ENCODE measurements around the gene DENR.
"Not testable (repeated sequence)": the region's sequence is repeated elsewhere in the genome, so short reads cannot be mapped to it uniquely, and the experiment has no call there.

Gene DENR

DNA sequence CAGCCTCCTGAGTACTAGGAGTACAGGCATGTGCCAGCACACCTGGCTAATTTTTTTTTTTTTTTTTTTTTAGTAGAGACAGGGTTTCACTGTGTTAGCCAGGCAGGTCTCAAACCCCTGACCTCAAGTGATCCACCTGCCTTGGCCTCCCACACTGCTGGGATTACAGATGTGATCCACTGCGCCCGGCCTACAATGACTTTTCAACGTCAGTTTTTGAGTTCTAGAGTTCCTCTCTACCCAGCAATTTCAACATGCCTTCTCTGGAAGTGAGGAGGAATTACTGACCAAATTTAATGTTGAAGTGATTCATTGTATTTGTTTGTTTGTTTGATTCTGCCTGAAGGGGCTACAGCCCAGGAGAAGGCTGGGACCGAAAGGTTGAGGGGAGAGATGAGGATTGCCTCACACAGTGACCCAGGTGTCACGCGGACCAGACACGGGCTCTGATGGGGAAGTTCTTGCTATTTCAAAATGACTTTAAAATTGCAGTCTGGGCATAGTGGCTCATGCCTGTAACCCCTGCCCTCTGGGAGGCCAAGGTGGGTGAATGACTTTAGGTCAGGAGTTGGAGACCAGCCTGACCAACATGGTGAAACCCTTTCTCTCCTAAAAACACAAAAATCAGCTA lies 8.6 kb upstream of the DENR start:
- peak in 4 of 14 donors; percentile 3 to 22 (median 8) for DNase-seq

DNA sequence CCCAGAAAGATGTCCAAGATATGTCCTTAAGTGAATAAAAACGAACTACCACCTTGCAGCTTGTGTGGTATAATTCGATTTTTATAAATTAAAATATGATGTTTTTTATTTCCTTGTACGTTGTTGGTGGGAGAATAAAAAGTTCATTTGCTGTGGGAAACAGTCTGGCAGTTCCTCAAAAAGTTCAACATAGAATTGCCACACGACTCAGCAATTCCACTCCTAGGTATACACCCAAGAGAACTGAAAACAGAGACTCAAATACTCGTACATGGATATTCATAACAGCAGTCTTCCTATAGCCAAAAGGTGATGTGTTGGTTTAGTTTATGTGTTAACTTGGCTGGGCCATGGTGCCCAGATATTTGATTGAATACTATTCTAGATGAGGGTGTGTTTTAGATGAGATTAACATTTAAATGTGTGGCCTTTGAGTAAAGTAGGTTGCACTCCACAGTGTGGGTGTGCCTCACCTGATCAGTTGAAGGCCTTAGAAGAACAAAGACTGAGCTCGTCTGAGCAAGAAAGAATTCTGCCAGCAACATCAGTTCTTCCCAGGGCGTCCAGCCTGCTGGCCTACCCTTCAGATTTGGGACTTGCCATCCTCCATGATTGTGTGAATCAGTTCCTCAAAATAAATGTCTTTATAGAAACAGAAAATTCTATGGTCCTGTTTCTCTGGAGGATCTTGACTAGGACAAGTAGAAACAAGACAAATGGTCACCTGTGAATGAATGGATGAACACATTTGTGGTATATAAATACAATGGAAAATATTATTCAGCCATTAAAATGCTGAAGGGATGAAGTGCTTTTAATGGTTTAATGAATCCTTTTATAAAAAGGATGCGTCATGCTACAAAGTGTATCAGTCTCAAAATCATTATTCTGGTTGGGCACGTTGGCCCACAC lies 5.1 kb upstream of the DENR start:
- DNase-seq: no peak

GRCh38 chr12:122749569-122750332 lies 2.9 kb upstream of the DENR start:
- DNase-seq: no peak

DNA sequence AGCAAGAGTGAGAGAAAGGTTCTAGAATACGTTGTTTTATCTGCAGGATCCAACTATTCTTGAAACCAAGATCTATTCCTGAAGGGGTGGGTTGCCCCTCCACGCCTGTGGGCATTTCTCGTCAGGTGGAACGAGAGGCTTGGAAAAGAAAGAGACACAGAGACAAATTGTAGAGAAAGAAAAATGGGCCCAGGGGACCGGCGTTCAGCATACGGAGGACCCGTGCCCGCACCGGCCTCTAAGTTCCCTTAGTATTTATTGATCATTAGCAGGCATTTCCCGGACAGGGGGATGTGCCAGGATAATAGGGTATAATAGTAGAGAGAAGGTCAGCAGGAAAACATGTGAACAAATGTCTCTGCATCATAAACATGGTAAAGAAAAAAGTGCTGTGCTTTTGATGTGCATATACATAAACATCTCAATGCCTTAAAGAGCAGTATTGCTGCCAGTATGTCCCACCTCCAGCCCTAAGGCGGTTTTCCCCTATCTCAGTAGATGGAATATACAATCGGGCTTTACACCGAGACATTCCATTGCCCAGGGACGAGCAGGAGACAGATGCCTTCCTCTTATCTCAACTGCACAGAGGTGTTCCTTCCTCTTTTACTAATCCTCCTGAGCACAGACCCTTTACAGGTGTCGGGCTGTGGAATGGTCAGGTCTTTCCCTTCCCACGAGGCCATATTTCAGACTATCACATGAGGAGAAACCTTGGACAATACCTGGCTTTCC lies 1.7 kb upstream of the DENR start:
- DNase-seq: not testable (repeated sequence)

GRCh38 chr12:122753319-122753650 lies 661 bp downstream of the DENR start:
- peak in 1 of 14 donors; percentile 31 for DNase-seq

DNA sequence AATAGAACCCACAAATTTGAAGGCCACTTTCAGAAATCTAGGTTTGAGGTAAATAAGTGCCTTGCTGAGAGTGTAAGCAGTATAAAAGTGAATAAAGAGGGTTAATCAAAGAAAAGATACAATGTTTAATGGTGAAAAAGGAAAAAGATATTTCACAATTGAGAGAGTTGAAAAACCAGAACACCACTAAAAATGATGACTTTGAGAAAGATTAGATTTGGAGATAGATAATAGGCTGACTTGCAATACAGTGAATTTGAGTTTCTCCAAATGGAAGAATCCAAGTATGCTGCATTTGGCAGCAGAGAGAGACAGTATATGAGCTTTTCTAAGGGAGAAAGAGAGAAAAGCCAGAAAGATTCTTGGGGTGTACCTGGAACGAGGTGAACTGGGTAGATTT lies 2.2 kb downstream of the DENR start:
- DNase-seq: no peak

- DNase-seq: no peak
These were observed 4.9 kb downstream of the DENR start for GRCh38 chr12:122757568-122757967.

DNA sequence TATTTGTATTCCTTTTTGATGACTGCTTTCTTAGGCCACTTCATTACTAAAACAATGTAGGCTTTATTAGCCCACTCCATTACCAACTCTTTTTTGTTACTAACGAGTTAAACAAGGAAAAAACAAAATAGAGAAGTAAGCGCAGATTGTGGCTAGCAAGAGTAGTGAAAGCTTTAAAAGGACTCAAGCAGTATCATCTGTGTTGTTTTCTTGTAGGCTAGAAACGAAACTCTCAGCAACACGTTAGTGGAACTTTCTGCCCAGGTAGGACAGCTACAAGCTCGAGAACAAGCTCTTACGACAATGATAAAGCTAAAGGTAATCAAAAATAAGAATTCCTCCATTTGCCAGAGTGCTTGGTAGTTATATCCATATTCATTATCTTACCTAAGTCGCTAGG lies 32.9 kb downstream of the DENR start:
- no peak for DNase-seq

DNA sequence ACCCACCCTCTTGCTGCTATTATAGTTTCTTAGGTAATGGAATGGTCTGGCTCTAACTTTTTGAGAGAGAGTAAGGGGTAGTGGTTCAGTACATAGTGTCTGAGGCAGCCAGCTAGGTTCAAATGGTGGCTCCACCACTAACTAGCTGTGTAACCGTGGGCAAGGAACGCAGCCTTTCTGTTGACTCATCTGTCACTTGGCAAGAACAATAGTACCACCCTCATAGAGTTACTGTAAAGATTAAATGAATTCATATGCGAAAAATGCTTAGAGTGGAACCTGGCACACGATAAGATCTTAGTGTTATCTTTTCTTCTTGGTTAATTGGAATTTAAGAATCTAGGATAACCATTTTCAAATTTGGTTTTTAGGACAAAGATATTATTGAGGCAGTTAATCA lies 35.8 kb downstream of the DENR start:
- DNase-seq: no peak

GRCh38 chr12:122789637-122790036 lies 37.0 kb downstream of the DENR start:
- DNase-seq: no peak

DNA sequence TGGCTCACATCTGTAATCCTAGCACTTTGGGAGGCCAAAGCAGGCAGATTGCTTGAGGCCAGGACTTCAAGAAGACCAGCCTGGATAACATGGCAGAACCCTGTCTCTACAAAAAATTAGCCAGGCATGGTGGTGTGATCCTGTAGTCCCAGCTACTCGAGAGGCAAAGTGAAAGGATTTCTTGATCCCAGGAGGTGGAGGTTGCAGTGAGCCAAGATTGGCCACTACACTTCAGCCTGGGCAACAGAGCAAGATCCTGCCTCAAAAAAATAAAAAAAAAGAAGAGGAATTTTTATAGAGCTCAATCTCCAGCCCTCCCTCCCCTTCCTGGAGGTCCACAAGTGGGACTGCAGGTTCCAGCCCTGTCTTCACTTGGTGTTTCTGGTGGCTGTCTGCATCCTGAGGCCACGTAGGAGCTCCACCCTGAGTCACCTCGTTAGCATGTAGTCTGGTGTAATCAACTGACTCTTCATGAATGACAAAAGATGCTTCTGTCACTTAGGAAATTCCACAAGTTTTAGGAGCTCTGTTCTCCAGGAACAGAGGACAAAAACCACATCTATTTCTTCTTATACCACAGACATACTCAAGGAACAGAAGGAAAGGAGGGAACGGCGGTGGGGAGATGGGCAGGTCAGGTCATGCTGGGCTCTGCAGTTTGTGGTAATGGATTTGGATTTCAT lies 37.9 kb downstream of the DENR start:
- no peak for DNase-seq

DNA sequence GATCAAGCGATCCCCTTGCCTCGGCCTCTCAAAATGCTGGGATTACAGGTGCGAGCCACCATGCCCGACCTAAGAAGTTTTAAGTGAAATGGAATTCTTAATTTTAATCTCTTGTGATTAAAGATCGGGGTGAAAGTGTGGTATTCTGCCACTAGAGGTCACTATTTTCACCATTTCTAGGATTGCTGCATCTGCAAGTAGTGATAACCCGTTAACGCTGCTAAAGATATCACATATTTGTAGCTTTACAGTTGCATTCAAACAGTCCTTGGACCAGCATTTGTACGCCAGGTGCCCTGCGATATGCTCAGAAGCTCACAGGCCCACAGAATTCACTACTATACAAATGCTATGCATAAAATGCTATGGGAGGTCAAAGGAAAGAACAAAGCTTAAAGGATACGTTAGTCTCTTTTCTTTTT lies 41.1 kb downstream of the DENR start:
- peak in 5 of 14 donors; percentile 2 to 38 (median 10) for DNase-seq

- DNase-seq: no peak
These were observed 43.2 kb downstream of the DENR start for GRCh38 chr12:122795807-122796206.

GRCh38 chr12:122799641-122800243 lies 47.1 kb downstream of the DENR start:
- DNase-seq: no peak

DNA sequence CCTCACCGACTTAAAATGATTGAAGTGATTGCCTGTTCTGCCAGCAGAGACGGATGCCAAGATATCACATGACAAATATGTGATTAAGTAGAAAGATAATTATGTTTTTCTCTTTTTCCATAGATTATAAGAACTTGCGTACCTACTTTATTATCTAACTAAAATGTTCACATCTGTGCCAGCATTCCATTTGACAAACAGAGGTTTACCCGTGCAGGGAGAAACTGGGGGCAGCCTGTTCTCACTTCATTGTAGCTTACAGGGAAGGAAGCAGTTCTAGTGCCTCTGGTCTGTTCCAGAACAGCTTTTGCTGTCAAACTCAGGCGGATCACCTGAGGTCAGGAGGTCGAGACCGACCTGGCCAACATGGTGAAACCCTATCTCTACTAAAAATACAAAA lies 51.3 kb downstream of the DENR start:
- DNase-seq: no peak

DNA sequence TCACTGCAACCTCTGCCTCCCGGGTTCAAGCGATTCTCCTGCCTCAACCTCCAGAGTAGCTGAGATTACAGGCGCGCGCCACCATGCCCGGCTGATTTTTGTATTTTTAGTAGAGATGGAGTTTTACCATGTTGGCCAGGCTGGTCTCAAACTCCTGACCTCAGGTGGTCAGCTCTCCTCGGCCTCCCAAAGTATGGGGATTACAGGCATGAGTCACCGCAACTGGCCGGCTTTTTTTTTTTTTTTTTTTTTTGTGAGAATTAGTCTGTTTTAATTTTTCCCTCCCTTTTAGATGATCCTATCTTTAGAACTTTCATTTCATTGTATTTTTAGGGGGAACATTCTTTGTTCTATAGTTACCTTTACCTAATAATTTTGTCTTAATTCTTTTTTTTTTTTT lies 52.3 kb downstream of the DENR start:
- not testable (repeated sequence) for DNase-seq

DNA sequence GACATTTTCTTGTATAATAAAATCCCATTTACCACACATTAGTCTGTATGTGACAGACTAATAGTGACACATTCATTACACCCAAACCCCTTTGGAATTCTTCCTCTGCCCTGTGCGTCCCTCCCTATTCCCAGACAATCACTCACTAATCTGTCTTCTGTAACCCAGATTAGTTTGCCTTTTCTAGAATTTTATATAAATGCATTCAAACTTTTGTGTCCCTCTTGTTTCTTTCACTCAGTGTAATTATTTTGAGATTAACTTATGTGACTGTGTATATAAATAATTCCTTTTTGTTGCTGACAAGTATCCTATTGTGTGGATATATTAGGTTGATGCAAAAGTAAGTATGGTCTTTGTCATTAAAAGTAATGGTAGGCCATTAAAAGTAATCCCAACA lies 55.0 kb downstream of the DENR start:
- DNase-seq: no peak

DNA sequence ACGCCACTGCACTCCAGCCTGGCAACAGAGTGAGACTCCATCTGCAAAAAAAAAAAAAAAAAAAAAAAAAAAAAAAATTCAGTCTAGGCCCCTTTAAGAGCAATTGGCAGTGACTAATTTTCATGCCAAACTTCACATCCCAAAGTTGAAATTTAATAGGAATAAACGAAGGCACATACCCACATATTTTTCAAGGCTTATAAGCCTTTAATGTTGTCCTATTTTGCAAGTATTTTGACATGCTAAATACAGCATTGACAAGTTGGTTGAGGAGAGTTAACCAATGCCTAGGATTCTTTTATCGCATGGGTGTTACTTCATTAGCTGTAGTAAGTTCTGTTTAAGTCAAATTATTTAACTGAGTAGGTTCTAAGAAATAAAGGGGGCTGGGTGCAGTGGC lies 59.2 kb downstream of the DENR start:
- DNase-seq: no peak

GRCh38 chr12:122813310-122813713 lies 60.7 kb downstream of the DENR start:
- no peak for DNase-seq

- peak in 1 of 14 donors; percentile 19 for DNase-seq
These were observed 66.7 kb downstream of the DENR start for GRCh38 chr12:122819209-122819785.

DNA sequence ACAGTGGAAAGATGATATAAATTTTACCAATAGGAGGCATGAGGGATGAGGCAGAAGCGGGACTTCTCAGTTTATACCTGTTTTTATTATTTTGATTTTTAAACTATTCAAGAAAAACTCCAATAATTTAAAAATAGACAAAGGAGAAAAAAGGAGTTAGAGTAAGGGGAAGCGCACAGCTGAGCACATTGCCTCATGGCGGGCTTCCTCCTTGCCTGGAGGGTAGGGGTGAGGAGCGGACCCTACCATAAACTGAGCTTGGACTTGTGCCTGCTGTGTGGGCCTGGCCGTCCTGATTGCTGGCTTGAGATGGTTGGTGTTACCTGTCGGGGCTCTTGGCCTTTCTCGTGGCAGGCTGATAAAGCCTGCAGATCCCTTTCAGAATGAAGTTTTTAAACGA lies 67.5 kb downstream of the DENR start:
- no peak for DNase-seq

All from C1 segment of cervical spinal cord (tissue), 14 donors.